GM19023 (cell line): ENCODE results near the gene LRRC8B.
A peak's percentile ranks its signal among the peaks of the same experiment; 100 is the strongest.
"Not testable (repeated sequence)": the region's sequence is repeated elsewhere in the genome, so short reads cannot be mapped to it uniquely, and the experiment has no call there.

Source experiments
- ATAC-seq: cut with Tn5 transposase; IDR thresholded peaks from one replicate; pipeline ENCODE4 v1.9.1; 2021; ENCODE audit warnings: mild to moderate bottlenecking, moderate library complexity; ENCODE audit not compliant: unreplicated experiment

Gene LRRC8B

DNA sequence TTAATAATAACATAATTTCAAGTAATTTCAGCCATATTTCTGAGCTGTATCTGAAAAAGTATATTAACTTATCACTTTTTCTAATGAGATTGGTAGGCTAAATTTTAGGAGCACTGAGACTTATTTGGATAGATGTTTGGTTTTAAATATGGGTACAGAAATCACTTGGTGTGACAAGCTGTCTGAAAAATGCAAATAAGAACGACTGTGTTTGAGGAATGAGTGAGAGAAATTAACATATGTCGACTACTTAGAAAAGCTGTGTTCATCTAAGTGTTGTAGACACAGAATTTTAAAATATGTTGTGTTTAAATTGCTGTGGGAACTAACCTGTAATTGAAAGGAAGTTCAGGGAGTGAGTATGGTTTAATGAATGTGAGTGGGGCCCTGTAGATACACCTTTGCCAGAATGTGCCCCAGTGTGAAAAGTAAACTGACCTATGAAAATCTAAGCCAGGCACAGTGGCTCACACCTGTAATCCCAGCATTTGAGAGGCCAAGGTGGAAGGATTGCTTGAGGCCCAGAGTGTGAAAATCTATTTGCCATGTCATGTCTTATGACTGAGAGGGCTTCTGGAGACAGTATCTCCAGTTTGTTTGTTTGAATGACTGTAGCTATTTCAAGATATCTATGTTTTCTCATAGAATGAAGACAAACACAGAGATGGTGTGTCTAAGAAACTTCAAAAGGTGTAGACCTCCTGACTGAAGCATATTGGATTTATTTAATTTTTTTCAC is 54.5 kb downstream of the LRRC8B start:
- no peak for ATAC-seq

DNA sequence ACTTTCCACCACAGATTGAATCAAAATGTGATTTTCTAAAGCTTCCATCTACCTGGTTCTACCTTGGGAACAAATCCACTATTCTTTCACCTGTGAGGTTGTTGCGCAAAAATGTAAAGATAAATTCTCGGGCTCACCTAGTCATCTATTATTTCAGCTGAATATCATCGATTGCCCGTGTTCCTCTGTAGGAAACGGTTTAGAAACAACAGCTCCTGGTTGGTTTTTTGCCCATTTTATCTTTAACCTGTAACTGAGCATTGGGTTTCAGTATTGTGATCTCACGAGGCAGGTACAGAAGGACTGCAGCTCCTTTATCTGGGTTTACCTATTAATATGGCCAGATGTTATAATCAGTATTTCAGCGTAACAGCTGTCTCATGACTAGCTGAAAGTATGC is 55.4 kb downstream of the LRRC8B start:
- no peak for ATAC-seq

DNA sequence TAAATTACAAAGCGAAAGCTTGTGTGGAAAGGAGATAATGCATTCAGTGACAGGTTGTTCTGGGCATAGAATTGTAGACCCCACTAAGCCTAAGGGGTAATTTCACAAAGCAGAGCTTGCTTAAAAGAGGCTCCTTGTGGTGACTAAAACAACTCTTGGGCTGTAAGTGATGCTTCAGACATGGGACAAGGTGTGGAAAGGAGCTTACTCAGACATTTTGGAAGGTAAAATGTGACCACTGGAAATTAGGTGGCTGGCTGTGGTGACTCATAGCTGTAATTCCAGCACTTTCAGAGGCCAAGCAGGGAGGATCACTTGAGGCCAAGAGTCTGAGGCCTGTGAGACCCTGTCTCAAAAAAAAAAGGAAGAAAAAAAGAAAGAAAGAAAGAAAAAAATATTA is 57.2 kb downstream of the LRRC8B start:
- no peak for ATAC-seq

DNA sequence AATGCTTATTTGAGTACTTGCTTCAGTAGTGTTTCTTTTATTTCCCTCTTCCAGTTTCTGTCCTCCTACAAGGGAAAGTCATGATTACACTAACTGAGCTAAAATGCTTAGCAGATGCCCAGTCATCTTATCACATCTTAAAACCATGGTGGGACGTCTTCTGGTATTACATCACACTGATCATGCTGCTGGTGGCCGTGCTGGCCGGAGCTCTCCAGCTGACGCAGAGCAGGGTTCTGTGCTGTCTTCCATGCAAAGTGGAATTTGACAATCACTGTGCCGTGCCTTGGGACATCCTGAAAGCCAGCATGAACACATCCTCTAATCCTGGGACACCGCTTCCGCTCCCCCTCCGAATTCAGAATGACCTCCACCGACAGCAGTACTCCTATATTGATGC is 57.9 kb downstream of the LRRC8B start:
- no peak for ATAC-seq

DNA sequence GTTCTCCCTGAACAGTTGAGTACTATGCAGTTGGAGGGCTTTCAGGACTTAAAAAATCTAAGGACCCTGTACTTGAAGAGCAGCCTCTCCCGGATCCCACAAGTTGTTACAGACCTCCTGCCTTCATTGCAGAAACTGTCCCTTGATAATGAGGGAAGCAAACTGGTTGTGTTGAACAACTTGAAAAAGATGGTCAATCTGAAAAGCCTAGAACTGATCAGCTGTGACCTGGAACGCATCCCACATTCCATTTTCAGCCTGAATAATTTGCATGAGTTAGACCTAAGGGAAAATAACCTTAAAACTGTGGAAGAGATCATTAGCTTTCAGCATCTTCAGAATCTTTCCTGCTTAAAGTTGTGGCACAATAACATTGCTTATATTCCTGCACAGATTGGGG is 59.6 kb downstream of the LRRC8B start:
- no peak for ATAC-seq

DNA sequence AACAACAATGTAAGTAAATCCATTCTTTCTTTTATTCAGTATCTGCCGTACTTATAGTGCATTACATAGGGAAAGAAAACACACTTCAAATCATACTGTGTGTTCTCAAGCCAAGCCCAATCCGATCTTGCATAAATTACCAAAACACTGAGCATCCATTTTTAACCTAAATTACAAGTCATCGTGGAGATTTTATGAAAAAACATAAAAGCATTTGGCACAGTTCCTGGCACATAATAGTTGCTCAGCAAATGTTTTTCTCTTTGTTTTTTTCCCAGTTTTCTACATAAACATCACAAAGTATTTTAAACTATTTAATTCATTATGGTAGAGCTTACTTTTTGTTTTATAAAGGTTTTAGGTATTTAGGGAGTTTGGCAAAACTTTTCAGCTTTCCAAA is 60.2 kb downstream of the LRRC8B start:
- ATAC-seq, result no peak

DNA sequence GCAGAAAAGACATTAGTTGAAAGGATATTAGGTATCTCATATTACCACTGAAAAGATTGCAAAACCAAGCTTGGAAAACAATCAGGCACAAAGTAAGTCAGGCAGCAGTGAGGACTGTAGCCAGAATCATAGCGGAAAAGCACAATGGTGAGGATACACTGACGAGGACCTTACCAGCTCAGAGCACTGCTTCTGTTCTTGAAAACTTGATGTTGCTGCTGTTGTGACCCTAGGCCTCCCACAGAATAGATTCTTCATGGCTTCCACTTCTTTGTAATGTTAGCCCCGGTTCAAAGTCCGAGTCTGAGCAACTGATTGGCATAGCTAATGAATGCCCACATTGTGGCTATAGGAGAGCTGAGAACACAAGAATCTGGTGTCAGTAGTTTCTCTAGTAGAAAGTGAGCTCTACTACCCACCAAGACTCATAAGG is 63.1 kb downstream of the LRRC8B start:
- ATAC-seq, result no peak

DNA sequence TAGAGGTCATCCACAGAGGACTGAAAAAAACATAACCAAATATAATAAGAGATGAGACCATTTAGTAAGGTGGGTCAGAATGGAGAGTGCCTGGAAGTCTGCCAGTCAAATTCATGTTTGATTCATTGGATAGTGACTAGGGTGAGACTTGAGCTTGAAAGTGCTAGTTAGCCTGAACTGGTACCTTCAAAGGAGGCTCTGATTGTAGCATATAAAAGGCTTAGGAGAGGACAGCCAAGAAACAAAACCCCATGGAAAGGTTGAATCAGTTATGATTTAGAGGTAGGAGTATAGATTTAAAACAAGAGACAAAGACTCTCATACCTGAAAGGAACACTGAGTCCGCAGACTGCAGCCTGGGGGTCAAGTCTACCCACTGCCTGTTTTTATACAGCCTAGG is 63.9 kb downstream of the LRRC8B start:
- ATAC-seq, result no peak

DNA sequence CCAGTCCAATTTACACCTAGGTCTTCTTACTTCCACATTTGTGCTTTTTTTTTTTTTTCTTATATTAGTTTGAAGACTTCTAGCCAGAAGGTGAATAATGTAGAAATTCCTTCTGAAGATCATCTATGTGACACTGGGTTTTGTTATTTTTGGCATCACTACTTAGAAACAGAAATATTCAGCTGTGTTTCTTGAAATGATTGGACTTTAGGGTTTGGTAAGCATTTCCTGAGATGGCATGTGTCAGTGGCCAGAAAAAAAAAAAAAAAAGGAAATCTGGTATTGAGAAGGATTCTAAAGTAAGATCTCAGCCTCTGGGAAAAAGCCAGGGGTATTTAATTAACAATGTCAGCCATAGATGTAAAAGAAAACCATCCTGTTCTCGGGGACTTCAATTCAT is 64.9 kb downstream of the LRRC8B start:
- no peak for ATAC-seq

DNA sequence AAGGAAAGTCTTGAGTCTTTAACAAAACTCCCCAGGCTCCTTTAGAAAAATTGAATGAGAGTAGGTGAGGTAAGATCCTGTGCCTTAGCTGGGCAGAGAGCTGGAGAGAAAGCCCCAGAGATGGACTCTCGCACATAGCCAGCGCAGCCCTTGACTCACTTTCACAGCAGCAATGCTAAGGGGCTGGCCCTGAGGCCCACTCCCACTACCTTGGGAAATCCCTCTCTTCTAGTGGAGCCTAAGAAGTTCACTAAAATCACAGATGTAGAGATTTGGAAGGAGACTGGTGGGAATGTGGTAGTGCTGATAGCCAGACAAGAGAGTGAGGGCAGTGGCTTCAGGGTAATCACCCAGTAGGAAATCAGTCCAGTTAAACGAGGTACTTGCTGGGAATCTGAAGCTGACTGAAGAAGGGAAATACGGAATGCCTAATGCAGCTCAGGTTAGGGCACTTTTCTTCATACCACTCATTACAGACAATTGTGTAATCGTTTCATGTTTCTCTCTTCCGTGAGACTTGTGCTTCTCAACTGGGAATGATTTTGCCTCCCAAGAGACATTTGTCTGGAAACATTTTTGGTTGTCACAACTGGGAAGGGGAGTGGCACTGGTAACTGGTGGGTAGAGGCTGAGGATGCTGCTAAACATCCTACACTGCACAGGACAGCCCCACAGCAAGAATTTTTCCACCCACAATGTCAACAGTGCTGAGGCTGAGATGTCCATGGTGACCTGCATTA is 65.9 kb downstream of the LRRC8B start:
- no peak for ATAC-seq

DNA sequence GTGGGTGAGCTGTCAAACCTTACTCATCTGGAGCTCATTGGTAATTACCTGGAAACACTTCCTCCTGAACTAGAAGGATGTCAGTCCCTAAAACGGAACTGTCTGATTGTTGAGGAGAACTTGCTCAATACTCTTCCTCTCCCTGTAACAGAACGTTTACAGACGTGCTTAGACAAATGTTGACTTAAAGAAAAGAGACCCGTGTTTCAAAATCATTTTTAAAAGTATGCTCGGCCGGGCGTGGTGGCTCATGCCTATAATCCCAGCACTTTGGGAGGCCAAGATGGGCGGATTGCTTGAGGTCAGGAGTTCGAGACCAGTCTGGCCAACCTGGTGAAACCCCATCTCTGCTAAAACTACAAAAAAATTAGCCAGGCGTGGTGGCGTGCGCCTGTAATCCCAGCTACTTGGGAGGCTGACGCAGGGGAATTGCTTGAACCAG is 68.3 kb downstream of the LRRC8B start:
- ATAC-seq, result not testable (repeated sequence)

DNA sequence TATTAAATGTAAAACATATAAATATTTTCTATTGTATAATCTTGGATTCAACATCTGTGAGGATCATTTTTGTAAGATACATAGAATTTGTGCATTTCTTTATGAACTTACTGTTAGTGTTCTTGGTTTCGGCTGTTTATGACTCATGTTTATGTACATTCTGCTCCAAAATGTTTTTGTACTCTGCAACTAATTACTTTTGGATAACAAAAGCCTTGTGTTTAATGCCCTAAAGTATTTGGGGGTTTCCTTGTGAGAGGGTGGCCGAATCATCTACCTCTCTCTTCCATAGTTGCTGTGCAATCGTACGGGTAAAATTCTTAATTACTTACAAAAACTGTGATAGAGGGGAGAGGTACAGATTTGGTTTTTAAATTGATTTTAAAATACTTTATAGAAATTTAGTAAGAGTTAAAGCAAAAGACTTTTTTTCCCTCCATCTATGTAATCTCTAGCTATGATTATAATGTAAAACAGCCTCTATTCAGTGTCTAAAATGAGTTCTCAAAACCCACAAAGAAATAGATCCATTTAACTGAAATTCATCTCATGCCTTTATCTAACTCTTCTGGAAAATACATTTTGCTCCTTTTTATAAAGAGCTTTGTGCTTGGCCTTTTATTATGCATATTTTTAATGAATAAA is 69.6 kb downstream of the LRRC8B start:
- no peak for ATAC-seq

DNA sequence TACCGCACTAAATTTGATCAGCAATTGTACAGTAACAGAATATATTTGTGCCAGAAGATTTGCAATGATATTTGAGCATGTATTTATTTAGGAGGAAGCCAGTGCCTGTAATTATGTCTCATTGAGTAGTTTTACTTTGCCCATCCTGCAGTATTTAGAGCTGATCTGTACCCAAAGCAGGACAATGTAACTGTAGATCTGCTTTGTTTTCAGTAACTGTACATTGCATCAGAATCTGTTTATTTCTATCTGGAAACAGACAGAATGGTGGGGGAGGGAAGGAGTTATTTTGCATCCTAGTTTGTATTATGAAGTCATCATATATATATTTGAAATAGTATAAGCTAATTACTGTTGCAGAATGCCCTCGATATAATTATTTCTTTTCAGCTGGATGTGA is 72.1 kb downstream of the LRRC8B start:
- ATAC-seq, result no peak

DNA sequence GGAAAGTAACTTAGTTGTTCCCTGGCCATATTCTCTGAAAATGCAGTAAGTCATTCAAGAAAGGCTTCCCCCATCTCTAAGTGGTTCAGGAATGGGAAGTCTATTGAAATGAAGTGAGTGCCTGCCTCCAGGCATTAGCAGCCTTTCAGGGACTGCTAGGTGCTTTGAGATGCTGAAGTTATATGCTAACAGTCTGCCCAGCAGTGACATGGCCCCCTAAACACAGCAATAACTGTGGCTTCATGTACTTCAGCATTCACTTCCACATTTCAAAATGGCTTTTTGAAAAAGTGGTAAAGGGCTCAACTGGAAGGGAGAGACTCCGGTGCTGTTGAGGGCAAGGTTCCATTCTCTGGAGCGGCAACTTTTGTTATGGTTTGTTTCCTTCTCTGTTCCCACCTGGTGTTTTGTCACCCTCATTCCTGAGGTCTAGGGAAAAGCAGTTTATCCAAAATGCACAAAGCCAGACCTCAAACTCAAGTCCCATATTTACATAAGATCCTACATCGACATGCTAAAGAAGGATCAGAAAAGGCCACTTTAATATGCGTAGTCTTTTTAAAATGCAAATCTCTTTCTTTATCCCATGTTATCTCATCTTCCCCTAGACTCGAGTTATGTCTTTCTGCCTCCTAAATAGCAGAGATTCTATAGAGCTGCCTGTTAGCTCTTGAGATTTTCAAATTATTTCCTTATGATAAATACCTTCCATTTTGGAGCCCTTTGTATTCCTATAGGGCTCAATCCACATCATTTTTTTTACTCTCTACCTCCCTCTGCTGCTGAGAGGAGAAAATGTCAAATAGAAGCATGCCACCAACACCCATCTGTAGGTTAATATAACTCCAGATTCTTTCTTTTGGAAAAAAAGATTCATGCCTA is 74.1 kb downstream of the LRRC8B start:
- ATAC-seq, result no peak

DNA sequence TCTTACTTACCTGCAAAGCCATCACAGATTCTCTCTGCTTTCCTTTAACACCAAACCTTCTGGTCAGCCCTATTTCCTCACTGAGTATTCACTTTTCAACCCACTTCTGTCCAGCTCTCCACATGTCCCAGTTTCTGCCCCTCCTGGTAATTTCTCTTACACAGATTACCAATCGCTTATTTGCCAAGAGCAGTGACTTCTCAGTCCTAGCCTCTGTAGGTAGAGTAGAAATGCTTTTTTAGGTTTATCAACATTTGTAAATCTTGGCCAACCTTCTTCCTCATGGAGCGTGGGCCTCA is 74.7 kb downstream of the LRRC8B start:
- ATAC-seq, result no peak

DNA sequence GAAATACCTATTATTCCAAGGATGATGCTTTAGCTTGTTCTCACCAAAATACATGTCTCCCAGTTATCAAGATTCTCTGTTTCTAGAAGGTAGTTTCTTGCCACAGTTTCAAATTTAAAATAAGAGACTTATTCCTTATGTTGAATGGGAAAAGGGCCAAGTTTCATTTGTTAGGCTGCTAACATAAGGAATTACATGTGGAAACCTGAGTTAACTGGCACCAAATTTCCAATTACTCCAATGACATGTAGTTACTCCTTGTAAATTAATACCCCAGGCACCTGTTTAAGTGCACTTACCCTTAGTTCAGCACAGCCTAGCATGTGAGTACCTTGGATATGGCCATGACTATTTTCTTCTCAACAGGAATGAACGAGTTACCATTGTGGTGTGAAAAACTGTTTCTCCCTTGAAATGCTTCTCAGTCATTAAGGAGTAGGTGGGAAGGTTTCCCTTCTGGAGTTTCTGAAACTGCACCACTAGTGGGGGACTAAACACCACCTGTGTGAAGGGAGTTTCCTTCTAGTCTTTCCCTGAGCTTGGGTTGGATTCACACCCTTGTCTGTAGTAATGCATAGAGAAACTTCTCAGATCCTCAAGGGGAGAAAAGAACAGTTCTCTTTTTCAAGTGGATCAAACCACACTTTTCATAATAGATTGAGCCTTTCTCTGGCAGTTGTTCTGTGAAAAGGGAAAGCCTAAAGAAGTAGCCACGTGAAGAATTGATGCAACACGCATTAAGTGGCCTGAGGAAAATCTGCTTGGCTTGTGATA is 76.0 kb downstream of the LRRC8B start:
- peak; percentile 46 for ATAC-seq

DNA sequence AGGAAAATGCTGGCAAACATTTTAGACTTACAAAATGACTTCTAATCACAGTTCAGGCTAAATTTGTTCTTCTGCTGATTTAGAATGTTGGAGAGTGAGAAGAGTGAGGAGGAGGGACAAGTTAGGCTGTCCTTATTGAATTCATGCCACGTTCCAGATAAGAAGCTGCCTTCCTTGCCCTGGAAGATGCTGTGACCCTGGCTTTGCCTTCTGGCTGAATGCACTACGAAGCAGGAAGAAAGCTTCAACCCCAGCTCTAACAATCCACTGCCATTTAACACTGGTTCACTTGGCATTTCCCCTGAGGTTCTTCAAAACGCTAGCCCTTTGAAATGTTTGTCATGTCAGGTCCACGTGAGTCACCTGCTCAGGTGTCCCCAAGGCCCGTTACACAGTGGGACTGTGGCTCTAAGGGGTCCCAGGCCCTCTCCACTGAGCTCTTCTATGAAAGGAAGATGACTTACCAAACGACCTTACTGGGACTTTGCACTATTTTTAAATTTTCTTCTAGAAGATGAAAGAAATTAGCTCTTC is 78.3 kb downstream of the LRRC8B start:
- ATAC-seq, result no peak

DNA sequence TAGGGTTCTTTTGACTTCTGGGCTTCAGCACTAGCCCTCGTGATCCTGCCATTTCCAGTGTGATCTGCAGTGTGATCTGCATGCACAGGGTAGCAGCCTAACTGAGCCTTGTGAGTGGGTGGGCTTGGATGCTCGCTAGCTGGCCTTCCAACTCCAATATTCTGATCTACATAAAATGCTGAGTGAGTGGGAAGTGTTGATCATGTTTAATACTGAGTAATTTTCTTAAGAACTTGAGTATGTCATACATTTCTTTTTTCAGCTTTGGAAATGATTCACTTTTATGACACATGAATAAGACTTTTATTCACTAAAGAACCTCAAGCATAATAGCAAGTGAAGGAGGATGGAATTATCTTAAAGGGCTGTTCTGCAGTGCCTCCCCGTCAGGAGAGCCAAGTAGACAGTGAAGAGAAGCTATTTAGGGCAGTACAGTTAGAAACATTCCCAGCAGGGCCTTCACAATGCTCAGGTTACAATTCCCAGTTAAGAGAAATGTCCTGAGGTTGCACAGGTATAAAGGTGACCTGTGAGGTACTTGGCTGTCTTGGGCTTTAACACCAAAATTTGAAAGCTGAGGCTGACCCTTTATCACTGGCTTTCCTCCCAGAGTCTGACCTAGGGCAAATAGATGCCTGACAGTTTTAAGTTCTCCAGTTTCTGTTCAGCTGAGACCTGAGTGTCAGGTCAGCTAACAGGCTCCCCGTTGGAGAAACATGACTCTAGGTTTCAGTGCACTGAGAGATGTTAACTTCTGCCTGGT is 79.2 kb downstream of the LRRC8B start:
- no peak for ATAC-seq

DNA sequence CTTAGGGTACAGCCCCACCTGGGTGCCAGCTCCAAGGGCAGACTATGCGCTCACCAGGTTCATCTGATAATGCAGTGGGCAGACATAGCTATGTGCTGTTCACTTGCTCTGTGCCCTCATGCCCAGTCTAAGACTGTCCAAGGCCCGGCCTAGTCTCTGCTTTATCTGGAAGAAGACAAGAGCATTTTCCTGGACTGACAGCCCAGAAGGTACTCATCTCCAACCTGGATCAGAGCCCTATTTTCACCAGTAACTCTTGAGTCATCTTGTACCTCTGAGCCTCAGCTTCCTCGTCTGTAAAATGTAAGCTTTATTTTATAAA is 79.7 kb downstream of the LRRC8B start:
- ATAC-seq, result no peak

DNA sequence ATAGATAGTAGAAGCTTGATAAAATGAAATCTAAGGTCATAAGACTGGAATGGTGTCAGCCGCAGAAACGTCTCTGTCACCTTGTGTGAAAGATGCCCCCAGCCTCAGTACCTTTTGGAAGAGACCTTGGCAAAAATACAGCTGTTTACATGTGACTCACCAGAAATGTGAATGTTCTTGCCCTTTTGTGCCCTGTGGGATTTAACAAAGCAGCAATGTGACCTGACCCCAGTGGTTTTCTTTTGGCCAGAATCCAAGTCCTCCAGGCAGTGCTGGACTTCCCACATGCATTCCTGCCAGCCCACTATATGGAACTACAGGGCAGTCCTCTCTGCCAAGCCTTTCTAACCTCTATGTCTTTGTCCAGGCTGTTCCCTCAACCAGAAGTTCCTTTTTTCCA is 81.1 kb downstream of the LRRC8B start:
- ATAC-seq, result no peak
